ENCODE measurements around the gene PDCD2L.
A peak's percentile ranks its signal among the peaks of the same experiment; 100 is the strongest.
"Not testable (repeated sequence)": the region's sequence is repeated elsewhere in the genome, so short reads cannot be mapped to it uniquely, and the experiment has no call there.

The PDCD2L gene

GRCh38 chr19:34426096-34426661 is 22.0 kb downstream of the PDCD2L start:
- no peak for FAIRE-seq

GRCh38 chr19:34428549-34429285 is 24.5 kb downstream of the PDCD2L start:
- no peak for FAIRE-seq

GRCh38 chr19:34429553-34429952 is 25.4 kb downstream of the PDCD2L start:
- no peak for FAIRE-seq

- peak; percentile 55 for FAIRE-seq
Observed at GRCh38 chr19:34430738-34431625, 26.8 kb downstream of the PDCD2L start.

- no peak for FAIRE-seq
Observed at GRCh38 chr19:34431681-34432402, 27.6 kb downstream of the PDCD2L start.

GRCh38 chr19:34432797-34433196 is 28.6 kb downstream of the PDCD2L start:
- FAIRE-seq, result no peak

GRCh38 chr19:34436716-34437115 is 32.5 kb downstream of the PDCD2L start:
- FAIRE-seq, result no peak

GRCh38 chr19:34448191-34448590 is 44.0 kb downstream of the PDCD2L start:
- no peak for FAIRE-seq

- FAIRE-seq, result no peak
Observed at GRCh38 chr19:34452723-34453122, 48.5 kb downstream of the PDCD2L start.

GRCh38 chr19:34454091-34454490 is 49.9 kb downstream of the PDCD2L start:
- no peak for FAIRE-seq

- no peak for FAIRE-seq
Observed at GRCh38 chr19:34454685-34455084, 50.5 kb downstream of the PDCD2L start.

GRCh38 chr19:34455783-34456480 is 51.7 kb downstream of the PDCD2L start:
- FAIRE-seq, result not testable (repeated sequence)

GRCh38 chr19:34457446-34457845 is 53.2 kb downstream of the PDCD2L start:
- no peak for FAIRE-seq

GRCh38 chr19:34458677-34459076 is 54.5 kb downstream of the PDCD2L start:
- FAIRE-seq, result no peak

GRCh38 chr19:34459614-34460013 is 55.4 kb downstream of the PDCD2L start:
- FAIRE-seq, result no peak

- FAIRE-seq, result no peak
Observed at GRCh38 chr19:34461375-34462100, 57.3 kb downstream of the PDCD2L start.

GRCh38 chr19:34464785-34465184 is 60.6 kb downstream of the PDCD2L start:
- not testable (repeated sequence) for FAIRE-seq

GRCh38 chr19:34468409-34468808 is 64.2 kb downstream of the PDCD2L start:
- no peak for FAIRE-seq

- not testable (repeated sequence) for FAIRE-seq
Observed at GRCh38 chr19:34469026-34469425, 64.8 kb downstream of the PDCD2L start.

GRCh38 chr19:34471906-34472700 is 67.9 kb downstream of the PDCD2L start:
- FAIRE-seq, result no peak
